Measurements from ENCODE around the gene BICRA. TPM values are rescaled to one million over a fixed set of nuclear protein-coding genes. Genes with fewer than 3 reads are reported as not detected.

BICRA gene
- total RNA-seq, 1 experiment from 2014 or later, result 4.2 TPM

- no peak for DNase-seq (ENCODE audit: low read depth)
Observed at GRCh38 chr19:47601180-47601904, 7.6 kb upstream of the BICRA start.

DNA sequence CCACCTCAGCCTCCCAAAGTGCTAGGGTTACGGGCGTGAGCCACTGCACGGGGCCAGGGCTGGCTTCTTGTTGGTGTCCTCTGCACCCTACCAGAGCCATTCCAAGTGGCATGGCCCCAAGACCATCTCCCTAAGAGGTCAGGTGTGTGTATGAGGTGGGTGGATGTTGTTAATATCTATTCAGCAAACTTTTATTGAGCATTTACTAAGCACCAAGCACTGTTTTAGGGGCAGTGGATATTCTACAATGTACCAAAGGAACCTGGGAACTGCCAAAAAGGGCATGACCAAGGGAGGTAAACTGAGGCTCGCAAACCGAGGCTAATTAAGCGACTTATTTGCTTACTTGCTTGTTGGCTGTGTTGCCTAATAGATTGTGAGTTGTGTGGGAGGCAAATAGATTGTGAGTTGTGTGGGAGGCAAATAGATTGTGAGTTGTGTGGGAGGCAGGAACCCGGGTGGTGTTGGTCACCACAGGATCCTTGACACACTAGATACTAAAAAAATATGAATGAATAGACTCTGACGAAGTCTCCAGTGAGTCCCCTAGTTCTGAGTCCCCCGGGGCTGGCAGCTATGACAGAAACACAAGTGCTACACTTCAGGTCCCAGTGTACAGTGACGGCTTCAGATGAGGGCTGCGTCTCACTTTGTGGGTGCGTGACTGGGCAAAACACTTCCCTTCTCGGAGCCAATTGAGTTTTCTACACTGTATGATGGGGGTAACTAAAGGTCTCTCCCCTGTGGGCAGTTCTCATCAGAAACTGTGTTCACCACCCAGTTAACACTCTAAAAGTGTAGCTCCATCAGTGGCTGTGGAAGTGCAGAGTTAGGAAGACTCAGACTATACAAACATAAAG is 5.0 kb upstream of the BICRA start:
- no peak for DNase-seq (ENCODE audit: low read depth)

DNA sequence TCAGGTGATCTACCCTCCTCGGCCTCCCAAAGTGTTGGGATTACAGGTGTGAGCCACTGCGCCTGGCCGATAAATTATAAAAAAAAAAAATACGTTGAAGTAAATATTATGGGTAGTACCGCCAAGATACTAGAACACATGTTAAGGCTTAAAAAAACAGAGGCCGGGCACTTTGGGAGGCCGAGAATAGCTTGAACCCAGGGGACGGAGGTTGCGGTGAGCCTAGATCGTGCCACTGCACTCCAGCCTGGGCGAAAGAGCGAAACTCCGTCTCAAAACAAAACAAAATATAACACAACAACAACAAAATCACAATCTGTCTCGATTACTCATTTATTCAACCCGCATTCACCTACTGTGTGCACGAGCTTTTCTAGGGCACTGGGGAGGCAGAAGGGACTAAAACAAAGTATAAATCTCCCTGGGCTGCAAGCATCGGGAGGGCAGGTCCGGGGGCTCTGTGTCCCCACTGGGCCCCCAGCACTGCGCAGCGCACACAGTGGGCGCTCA is 1.3 kb upstream of the BICRA start:
- DNase-seq (ENCODE audit: low read depth), result no peak

GRCh38 chr19:47608074-47608918 is 638 bp upstream of the BICRA start:
- peak; percentile 90 for DNase-seq (ENCODE audit: low read depth)

- peak; percentile 59 for DNase-seq (ENCODE audit: low read depth)
Observed at GRCh38 chr19:47609906-47610894, 1.3 kb downstream of the BICRA start.

- no peak for DNase-seq (ENCODE audit: low read depth)
Observed at GRCh38 chr19:47610902-47611301, 2.0 kb downstream of the BICRA start.

DNA sequence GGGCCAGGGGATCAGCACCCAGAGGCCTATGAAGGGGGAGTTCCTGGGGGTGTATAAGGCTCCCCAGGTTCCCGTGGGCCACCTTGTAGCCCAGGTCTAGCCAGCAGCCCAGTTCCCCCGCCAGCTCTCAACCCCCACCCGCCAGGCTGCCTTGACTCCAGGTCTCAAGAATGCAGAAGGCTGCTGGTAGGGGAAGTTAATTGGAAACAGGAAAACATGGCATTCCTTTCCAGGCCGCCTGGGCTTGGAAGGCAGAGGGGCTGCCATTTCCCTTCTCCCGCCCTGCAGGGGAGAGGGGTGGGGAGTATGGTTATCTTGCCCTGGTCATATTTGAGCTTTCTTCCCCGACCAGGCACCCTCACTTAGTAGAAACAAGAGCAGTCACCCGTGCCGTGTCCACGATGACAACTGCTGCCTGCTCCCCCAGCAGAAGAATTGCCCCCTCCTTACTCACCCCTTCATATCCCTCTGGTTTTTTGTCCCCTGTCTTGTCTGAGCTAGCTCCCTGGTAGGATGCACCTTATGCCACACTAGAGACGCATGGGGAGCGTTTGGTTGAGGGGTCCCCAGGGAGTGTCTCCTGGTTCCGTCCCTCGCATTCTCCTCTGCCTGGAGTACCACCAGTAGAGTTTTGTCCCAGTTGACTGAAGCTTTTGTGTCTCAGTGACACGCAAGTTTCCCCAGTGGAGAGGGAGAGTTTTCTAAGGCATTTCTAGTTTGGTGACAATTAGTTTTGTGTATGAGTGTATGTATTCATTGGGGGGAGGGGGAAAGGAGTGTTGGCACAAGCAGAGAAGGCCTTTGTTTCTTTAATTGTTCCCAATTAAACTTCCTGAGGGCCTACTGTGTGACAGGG is 4.5 kb downstream of the BICRA start:
- DNase-seq (ENCODE audit: low read depth), result no peak

GRCh38 chr19:47614021-47614295 is 5.0 kb downstream of the BICRA start:
- DNase-seq (ENCODE audit: low read depth), result no peak

- no peak for DNase-seq (ENCODE audit: low read depth)
Observed at GRCh38 chr19:47614559-47614958, 5.6 kb downstream of the BICRA start.

DNA sequence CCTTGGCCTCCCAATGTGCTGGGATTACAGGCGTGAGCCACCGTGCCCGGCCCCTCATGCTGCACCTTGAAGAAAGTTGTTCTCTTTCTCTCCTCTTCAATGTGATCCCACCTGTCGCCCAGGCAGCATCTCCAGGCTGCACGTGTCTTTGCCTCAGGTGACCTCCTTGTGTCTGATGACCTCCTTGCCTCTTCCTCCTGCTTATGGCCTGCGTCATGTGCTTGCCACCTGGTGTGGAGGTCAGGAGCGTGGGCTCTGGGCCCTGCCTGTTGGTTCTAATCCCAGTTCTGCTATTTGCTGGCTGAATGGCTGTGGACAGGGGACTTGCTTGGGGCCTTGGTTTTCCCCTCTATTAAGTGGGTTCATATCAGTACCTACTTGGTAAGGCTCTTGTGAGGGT is 6.3 kb downstream of the BICRA start:
- DNase-seq (ENCODE audit: low read depth), result no peak

DNA sequence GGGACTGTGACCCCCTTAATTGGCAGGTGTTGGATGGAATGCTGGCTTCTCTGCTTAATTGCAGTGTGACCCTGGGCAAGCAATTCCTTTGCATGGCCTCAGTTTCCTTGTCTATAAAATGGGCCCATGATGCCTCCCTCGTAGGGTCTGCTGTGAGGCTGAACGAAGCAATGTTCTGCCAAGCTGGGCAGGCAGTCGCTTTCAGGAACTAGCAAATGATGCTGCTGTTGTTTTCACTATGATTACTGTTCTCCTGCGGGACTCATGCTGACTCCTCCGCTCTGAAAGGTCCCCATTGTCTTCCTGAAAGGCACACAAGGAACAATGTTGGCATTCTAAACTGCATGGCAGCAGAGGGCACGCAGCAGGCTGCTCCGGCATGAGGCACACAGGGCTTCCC is 6.8 kb downstream of the BICRA start:
- no peak for DNase-seq (ENCODE audit: low read depth)

GRCh38 chr19:47618771-47619170 is 9.8 kb downstream of the BICRA start:
- DNase-seq (ENCODE audit: low read depth), result no peak

- DNase-seq (ENCODE audit: low read depth), result no peak
Observed at GRCh38 chr19:47619763-47620162, 10.8 kb downstream of the BICRA start.

DNA sequence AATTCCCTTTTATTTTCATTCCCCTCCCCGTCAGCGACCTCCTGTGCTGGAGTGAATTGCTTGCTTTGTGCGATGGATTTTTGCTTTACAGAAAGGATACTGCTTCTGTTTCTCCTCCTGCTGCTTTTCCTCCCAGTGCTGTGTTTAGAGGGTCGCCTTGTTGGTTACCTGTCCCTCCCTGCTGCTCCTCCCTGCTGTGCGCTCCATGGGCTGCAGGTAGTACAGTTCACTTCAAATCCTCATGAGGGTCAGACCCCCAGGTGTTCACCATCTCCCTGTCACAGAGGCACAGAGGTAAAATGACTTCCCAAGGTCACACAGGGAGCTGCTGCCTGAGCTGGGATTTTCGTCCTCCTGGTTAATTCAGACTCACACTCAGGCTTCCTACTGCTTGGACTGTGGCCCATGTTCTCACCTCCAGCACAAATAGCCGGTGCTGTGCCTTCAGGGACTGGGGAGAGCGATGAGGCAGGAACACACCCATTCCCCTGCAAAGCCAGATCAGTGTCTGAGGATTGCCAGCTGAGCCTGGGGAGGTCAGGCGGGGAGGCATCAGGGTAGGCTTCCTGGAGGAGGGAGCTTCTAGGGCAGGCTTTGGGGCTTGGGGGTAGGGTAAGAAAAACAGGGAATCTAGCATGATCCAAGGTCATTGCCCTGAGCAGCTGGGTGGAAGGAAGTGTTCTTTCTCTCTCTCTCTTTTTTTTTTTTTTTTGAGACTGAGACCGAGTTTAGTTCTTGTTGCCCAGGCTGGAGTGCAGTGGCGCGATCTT is 14.4 kb downstream of the BICRA start:
- peak; percentile 29 for DNase-seq (ENCODE audit: low read depth)

GRCh38 chr19:47623921-47624391 is 15.0 kb downstream of the BICRA start:
- DNase-seq (ENCODE audit: low read depth), result no peak

- no peak for DNase-seq (ENCODE audit: low read depth)
Observed at GRCh38 chr19:47625650-47626049, 16.7 kb downstream of the BICRA start.

GRCh38 chr19:47626238-47626637 is 17.3 kb downstream of the BICRA start:
- DNase-seq (ENCODE audit: low read depth), result no peak

DNA sequence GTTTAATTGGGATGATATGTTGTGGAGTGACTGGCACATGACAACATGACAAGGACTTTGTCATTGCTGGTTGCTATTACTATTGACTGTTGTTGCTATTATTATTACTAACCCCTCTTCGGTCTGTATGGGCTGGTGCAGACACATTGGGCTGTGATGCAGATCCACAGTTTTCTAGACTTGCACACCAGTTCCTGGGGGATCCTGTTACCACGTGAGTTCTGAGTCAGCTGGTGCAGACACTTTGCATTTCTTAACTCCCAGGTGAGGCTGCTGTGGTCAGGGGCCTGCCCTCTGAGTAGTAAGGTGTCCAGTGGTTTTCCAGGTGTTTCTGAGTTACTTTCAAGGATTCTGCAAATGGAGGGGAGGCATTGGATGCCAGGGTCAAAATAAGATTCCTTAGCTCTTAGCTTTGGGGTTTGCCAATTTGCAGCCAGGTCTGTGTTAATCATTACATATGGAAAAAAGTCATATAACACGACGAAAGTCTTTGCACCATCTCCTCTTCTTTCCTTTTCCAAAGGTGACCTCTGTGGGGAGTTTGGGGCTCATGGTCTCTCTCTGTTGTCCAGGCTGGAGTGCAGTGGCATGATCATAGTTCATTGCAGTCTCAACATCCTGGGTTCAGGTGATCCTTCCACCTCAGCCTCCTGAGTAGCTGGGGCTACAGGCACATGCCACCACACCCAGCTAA is 19.3 kb downstream of the BICRA start:
- no peak for DNase-seq (ENCODE audit: low read depth)
